Ascending aorta (tissue), 2 donors: ENCODE data around the gene FOXL3. TPM values are rescaled to one million over a fixed set of nuclear protein-coding genes. Genes with fewer than 3 reads are reported as not detected.

Source experiments
- DNase-seq, 2 donors: peaks; one replicate each; pipeline ENCODE4 v3.0.0-alpha.2; 2019; ENCODE audit warnings: low spot score in 2 of 2
- H3K27ac ChIP-seq, 2 donors: fragments of 200-600 bp; sonication (generic); one replicate each; pipeline ENCODE4 v1.5.1; 2016 to 2017; ENCODE audit warnings: mild to moderate bottlenecking in 1 of 2
- H3K27me3 ChIP-seq: fragments of 200-600 bp; sonication (generic); one replicate; pipeline ENCODE4 v1.5.1; 2017
- H3K36me3 ChIP-seq, 2 donors: fragments of 200-600 bp; sonication (generic); one replicate each; pipeline ENCODE4 v1.5.1; 2016
- H3K4me1 ChIP-seq, 2 donors: fragments of 200-600 bp; sonication (generic); one replicate each; pipeline ENCODE4 v1.5.1; 2016 to 2017; ENCODE audit warnings: mild to moderate bottlenecking in 1 of 2
- H3K4me3 ChIP-seq, 2 donors: fragments of 200-600 bp; sonication (generic); one replicate each; pipeline ENCODE4 v1.5.1; 2016 to 2017; ENCODE audit warnings: mild to moderate bottlenecking in 1 of 2
- H3K9me3 ChIP-seq, 2 donors: fragments of 200-600 bp; sonication (generic); one replicate each; pipeline ENCODE4 v1.5.1; 2016
- CTCF ChIP-seq, 3 experiments: fragments of 200-600 bp in 2 of 3; fragments of 450-650 bp in 1 of 3; sonication (generic) in 2 of 3; IDR thresholded peaks; one replicate each; pipeline ENCODE4 v1.5.1; 2016 to 2019; ENCODE audit warnings: antibody characterized with exemption in 3 of 3, mild to moderate bottlenecking in 1 of 3, moderate library complexity in 1 of 3
- intact Hi-C: fragments of 100-400 bp; cut with DNase I; formaldehyde crosslinking; loops from one replicate; pipeline ENCODE4 v1.15.1; 2023
- total RNA-seq: library from RNA; depleted of rRNA; stranded (reverse); fragments of >200 nt; gene quantifications from one replicate; pipeline ENCODE4 v1.1.0, GENCODE V29; 2016

Gene FOXL3
- total RNA-seq, 1 donor from 2014 or later, result not detected

- H3K9me3 ChIP-seq, result no peaks in the 10 kb centered on the region
- TF ChIP-seq CTCF (IDR thresholded peaks at IDR 0.05), result no peak
- DNase-seq, result no peak
- H3K4me1 ChIP-seq, result no peaks in the 10 kb centered on the region
- no peaks in the 10 kb centered on the region for H3K27me3 ChIP-seq
- peaks cover 77 to 82% of the 10 kb centered on the region in 2 donors for H3K36me3 ChIP-seq
- intact Hi-C loops, result no loop called here
- no peak overlapping the region for H3K4me3 ChIP-seq
- H3K27ac ChIP-seq, result no peak overlapping the region
These were observed 33.5 kb upstream of the FOXL3 start for GRCh38 chr7:256461-256940.

- TF ChIP-seq CTCF (IDR thresholded peaks at IDR 0.05), result no peak
- Histone ChIP-seq H3K36me3 (peaks cover 72 to 76% of the 10 kb centered on the region in 2 donors), H3K27ac (no peak overlapping the region), H3K9me3 (no peaks in the 10 kb centered on the region), H3K4me3 (no peak overlapping the region), H3K4me1 (no peaks in the 10 kb centered on the region), H3K27me3 (no peaks in the 10 kb centered on the region)
- DNase-seq, result no peak
- intact Hi-C loops, result no loop called here
These were observed 32.9 kb upstream of the FOXL3 start for GRCh38 chr7:256981-257646.

GRCh38 chr7:257647-257992 lies 32.4 kb upstream of the FOXL3 start:
- H3K36me3 ChIP-seq, result peaks cover 67 to 71% of the 10 kb centered on the region in 2 donors
- no peak overlapping the region for H3K27ac ChIP-seq
- intact Hi-C loops, result no loop called here
- H3K4me1 ChIP-seq, result no peaks in the 10 kb centered on the region
- H3K4me3 ChIP-seq, result no peak overlapping the region
- no peak for TF ChIP-seq CTCF (IDR thresholded peaks at IDR 0.05)
- no peak for DNase-seq
- H3K9me3 ChIP-seq, result no peaks in the 10 kb centered on the region
- no peaks in the 10 kb centered on the region for H3K27me3 ChIP-seq

- TF ChIP-seq CTCF (IDR thresholded peaks at IDR 0.05), result no peak
- Histone ChIP-seq H3K4me1 (no peaks in the 10 kb centered on the region), H3K27me3 (no peaks in the 10 kb centered on the region), H3K4me3 (no peak overlapping the region), H3K9me3 (no peaks in the 10 kb centered on the region), H3K27ac (no peak overlapping the region), H3K36me3 (peaks cover 57 to 61% of the 10 kb centered on the region in 2 donors)
- no peak for DNase-seq
- intact Hi-C loops, result no loop called here
These were observed 31.3 kb upstream of the FOXL3 start for GRCh38 chr7:258476-259190.

- Histone ChIP-seq H3K4me1 (no peaks in the 10 kb centered on the region), H3K36me3 (peaks cover 56 to 57% of the 10 kb centered on the region in 2 donors), H3K27me3 (no peaks in the 10 kb centered on the region), H3K4me3 (no peak overlapping the region), H3K9me3 (no peaks in the 10 kb centered on the region), H3K27ac (no peak overlapping the region)
- DNase-seq, result no peak
- TF ChIP-seq CTCF (IDR thresholded peaks at IDR 0.05), result no peak
- intact Hi-C loops, result no loop called here
These were observed 30.8 kb upstream of the FOXL3 start for GRCh38 chr7:259191-259505.
